Choroid plexus epithelial cell (primary cell): ENCODE measurements around the gene CDC7.

Source experiments
- DNase-seq: peaks from one replicate; pipeline ENCODE4 v3.0.0-alpha.2; 2010; ENCODE audit warnings: low read depth
- H3K4me3 ChIP-seq: 2 replicates; pipeline ENCODE4 v1.5.1; 2011; ENCODE audit warnings: low read depth, mild to moderate bottlenecking, control low read depth, low read length, moderate library complexity
- TF ChIP-seq, protein P1 (sequence below): conservative IDR thresholded peaks from 2 replicates; pipeline ENCODE4 v1.5.1; 2011; ENCODE audit warnings: low read depth, mild to moderate bottlenecking, control low read depth, inconsistent platforms, low read length, moderate library complexity

Gene CDC7

DNA sequence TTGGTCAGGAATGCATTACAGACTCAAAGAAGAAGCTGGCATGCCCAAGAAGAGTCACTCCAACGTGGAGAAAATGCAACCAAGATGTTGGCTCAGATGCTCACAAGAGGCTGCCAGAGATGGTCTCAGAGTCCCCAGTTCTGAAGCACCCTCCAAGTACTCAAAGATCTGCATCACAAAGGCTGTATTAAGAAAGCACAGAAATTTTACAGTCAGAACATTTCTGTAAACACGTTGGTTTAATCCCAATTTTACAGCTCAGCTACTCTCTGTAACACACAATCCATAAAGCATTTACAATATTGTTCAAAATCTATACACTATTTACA, 69.4 kb downstream of the CDC7 start:
- no peak overlapping the region for H3K4me3 ChIP-seq
- DNase-seq: no peak
- TF ChIP-seq, protein P1, sequence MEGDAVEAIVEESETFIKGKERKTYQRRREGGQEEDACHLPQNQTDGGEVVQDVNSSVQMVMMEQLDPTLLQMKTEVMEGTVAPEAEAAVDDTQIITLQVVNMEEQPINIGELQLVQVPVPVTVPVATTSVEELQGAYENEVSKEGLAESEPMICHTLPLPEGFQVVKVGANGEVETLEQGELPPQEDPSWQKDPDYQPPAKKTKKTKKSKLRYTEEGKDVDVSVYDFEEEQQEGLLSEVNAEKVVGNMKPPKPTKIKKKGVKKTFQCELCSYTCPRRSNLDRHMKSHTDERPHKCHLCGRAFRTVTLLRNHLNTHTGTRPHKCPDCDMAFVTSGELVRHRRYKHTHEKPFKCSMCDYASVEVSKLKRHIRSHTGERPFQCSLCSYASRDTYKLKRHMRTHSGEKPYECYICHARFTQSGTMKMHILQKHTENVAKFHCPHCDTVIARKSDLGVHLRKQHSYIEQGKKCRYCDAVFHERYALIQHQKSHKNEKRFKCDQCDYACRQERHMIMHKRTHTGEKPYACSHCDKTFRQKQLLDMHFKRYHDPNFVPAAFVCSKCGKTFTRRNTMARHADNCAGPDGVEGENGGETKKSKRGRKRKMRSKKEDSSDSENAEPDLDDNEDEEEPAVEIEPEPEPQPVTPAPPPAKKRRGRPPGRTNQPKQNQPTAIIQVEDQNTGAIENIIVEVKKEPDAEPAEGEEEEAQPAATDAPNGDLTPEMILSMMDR: no peak

DNA sequence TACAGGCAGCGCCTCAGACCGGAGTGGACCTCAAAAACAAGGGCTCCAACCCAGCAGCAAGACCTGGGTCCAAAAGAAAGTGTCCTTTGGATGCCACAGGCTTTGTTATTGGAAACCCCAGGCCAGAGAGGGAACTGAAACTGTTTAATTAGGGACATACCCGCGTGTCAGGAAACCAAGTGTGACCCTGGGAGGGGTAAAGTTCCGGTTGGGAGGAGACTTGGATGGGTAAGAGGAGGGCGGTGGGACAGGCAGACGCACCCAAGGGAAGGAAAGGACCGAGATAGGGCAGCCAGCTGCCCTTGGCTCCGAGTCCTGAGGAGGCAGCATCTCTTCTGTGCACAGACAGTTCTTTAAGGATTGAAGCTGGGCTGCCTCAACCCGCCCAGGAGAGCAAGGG, 71.4 kb downstream of the CDC7 start:
- no peak for DNase-seq
- H3K4me3 ChIP-seq: no peak overlapping the region

More for the DNA sequence above, 71.4 kb downstream of the CDC7 start:
- TF ChIP-seq, protein P1: no peak
